ENCODE data around the gene JPT2.

Gene JPT2

GRCh38 chr16:1674306-1674705 is 3.8 kb upstream of the JPT2 start:
- H3K4me2 ChIP-seq, result no peak overlapping the region
- H3K27ac ChIP-seq, result no peak overlapping the region
- peaks cover 13% of the 10 kb centered on the region for H3K4me1 ChIP-seq (ENCODE audit: low read depth, poor library complexity, severe bottlenecking)
- peaks cover 10% of the 10 kb centered on the region for H3K79me2 ChIP-seq (ENCODE audit: insufficient read depth, low read depth)
- no peaks in the 10 kb centered on the region for H3K27me3 ChIP-seq (ENCODE audit: insufficient read depth, low read depth)
- H3K9ac ChIP-seq, result no peak overlapping the region
- no peak for TF ChIP-seq CTCF (conservative IDR thresholded peaks at IDR 0.05; ENCODE audit: low read depth, low read length)
- H2AFZ ChIP-seq (ENCODE audit: low read depth), result no peak overlapping the region
- H3K4me3 ChIP-seq (IDR thresholded peaks at IDR 0.05; ENCODE audit: insufficient read depth, low read depth, low read length), result no peak overlapping the region
- no peaks in the 10 kb centered on the region for H4K20me1 ChIP-seq (ENCODE audit: insufficient read depth)
- no peaks in the 10 kb centered on the region; the same call in 1 of the 2 replicates for H3K36me3 ChIP-seq (ENCODE audit: insufficient read depth)

DNA sequence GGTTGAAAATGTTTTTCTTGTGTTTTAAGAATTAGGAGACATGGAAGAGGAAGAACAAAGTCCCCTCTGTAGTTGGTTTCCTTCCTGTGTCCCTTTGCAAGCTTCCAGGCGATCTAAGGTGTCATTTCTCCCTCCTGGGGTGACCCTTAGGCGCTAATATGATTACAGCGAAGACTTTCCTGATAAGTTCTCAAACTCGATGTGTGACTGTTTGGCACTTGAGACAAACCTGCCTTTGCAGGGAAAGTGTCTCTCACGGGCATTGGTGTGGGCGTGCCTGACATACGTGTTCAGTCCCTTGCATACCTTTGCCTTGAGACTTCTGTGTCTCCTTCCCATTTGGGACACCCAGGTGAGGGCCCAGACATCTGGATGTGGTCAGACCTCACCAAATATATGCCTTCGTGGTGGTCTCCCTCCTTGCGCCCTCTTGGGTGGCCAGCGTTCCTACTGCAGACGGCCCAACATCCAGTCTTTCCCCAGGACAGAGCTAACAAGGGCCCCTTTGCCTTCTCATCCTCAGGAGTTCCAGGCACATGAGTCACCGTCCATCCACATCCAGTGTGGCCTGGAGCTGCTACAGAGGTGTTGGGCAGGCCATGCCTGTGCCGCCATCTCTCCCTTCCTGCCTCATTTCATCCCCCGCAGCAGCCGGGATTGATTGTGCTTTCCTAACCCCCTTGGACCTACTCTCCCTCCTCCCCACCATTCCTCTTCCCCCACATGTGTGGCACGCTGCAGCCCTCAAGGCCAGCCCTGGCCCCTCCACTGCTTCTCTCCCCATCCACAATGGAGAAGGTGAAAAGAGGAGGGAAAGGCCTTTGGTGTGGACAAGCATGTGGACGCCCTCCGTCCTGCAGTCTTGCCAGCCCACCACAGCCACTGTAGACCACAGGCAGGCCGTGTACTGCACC is 3.1 kb upstream of the JPT2 start:
- H3K4me3 ChIP-seq (IDR thresholded peaks at IDR 0.05; ENCODE audit: insufficient read depth, low read depth, low read length), result no peak overlapping the region
- peaks cover 20% of the 10 kb centered on the region for H3K4me1 ChIP-seq (ENCODE audit: low read depth, poor library complexity, severe bottlenecking)
- no peak overlapping the region for H3K4me2 ChIP-seq
- H3K36me3 ChIP-seq (ENCODE audit: insufficient read depth), result no peaks in the 10 kb centered on the region; the same call in 1 of the 2 replicates
- H4K20me1 ChIP-seq (ENCODE audit: insufficient read depth), result no peaks in the 10 kb centered on the region
- TF ChIP-seq CTCF (conservative IDR thresholded peaks at IDR 0.05; ENCODE audit: low read depth, low read length), result no peak
- no peak overlapping the region for H2AFZ ChIP-seq (ENCODE audit: low read depth)
- no peaks in the 10 kb centered on the region for H3K27me3 ChIP-seq (ENCODE audit: insufficient read depth, low read depth)
- peaks cover 17% of the 10 kb centered on the region for H3K79me2 ChIP-seq (ENCODE audit: insufficient read depth, low read depth)
- no peak overlapping the region for H3K9ac ChIP-seq
- no peak overlapping the region for H3K27ac ChIP-seq

DNA sequence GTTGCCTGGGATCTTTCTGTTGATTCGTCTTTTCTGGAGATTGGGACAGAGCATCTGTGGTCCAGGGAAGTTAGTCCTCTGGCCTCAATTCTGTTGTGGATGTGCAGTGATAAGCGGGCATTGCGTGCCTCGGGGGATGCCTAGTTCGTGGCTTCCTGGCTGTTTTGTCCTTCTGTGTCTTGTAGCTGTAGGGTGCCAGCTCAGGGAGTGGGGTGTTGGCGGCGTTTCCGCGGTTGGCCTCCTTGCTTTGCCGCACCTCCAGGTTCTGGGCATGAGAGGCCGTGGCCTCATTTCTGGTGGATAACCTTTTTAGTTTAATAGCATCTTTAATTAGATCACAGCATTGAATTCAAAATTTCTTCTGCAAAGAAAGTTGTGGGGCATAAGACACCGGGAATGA is 1.4 kb upstream of the JPT2 start:
- Histone ChIP-seq H3K36me3 (ENCODE audit: insufficient read depth) (no peaks in the 10 kb centered on the region; the same call in 1 of the 2 replicates), H3K79me2 (ENCODE audit: insufficient read depth, low read depth) (peaks cover 34% of the 10 kb centered on the region), H2AFZ (ENCODE audit: low read depth) (no peak overlapping the region), H4K20me1 (ENCODE audit: insufficient read depth) (peaks cover 2% of the 10 kb centered on the region; the same call in 1 of the 2 replicates), H3K27me3 (ENCODE audit: insufficient read depth, low read depth) (no peaks in the 10 kb centered on the region), H3K4me1 (ENCODE audit: low read depth, poor library complexity, severe bottlenecking) (peaks cover 24% of the 10 kb centered on the region), H3K9ac (no peak overlapping the region), H3K4me2 (no peak overlapping the region), H3K4me3 (IDR thresholded peaks at IDR 0.05; ENCODE audit: insufficient read depth, low read depth, low read length) (no peak overlapping the region), H3K27ac (no peak overlapping the region)
- TF ChIP-seq CTCF (conservative IDR thresholded peaks at IDR 0.05; ENCODE audit: low read depth, low read length), result no peak

DNA sequence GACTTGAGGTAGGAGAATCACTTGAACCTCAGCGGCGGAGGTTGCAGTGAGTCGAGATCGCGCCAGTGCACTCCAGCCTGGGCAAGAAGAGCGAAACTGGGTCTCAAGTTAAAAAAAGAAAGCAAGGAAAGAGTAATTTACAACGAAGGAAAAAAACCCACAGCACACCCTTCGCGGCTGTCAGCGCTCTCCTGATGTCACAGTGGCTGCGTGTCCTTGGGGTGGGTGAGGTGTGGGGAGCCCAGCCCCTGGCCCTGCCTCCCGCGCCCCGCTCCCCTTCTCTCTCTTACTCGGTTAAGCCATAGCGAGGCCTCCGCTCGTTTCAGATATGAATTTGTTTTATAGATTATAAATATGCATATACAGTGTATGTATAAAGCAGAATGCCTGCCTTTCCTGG is 740 bp upstream of the JPT2 start:
- peaks cover 5% of the 10 kb centered on the region; the same call in 1 of the 2 replicates for H4K20me1 ChIP-seq (ENCODE audit: insufficient read depth)
- H3K4me2 ChIP-seq, result peak overlapping the region; percentile 94
- peak overlapping the region; percentile 24; the same call in 1 of the 2 replicates for H2AFZ ChIP-seq (ENCODE audit: low read depth)
- no peaks in the 10 kb centered on the region; the same call in 1 of the 2 replicates for H3K36me3 ChIP-seq (ENCODE audit: insufficient read depth)
- no peak overlapping the region for H3K4me3 ChIP-seq (IDR thresholded peaks at IDR 0.05; ENCODE audit: insufficient read depth, low read depth, low read length)
- peaks cover 40% of the 10 kb centered on the region for H3K79me2 ChIP-seq (ENCODE audit: insufficient read depth, low read depth)
- TF ChIP-seq CTCF (conservative IDR thresholded peaks at IDR 0.05; ENCODE audit: low read depth, low read length), result no peak
- peak overlapping the region; percentile 91; the same call in 1 of the 2 replicates for H3K9ac ChIP-seq
- peaks cover 24% of the 10 kb centered on the region for H3K4me1 ChIP-seq (ENCODE audit: low read depth, poor library complexity, severe bottlenecking)
- no peaks in the 10 kb centered on the region for H3K27me3 ChIP-seq (ENCODE audit: insufficient read depth, low read depth)
- no peak overlapping the region for H3K27ac ChIP-seq
